SK-N-SH treated with all-trans-retinoic acid at 6 μM for 48 hours (cell line): ENCODE data around the gene OTX2.

Experiments
- ATAC-seq: fragments of 200-7000 bp; cut with Tn5 transposase; 3 replicates; pipeline ENCODE4 v1.9.1; 2020; ENCODE audit warnings: mild to moderate bottlenecking, moderate library complexity
- ARNTL ChIP-seq: fragments of 450-650 bp; formaldehyde crosslinking; IDR thresholded peaks from 2 replicates; pipeline ENCODE4 v1.5.0; 2020; ENCODE audit warnings: low read depth, mild to moderate bottlenecking, moderate library complexity, borderline replicate concordance
- BACH2 ChIP-seq: fragments of 250-450 bp; sonication (Bioruptor Pico); IDR thresholded peaks from 2 replicates; pipeline ENCODE4 v1.9.0; 2021; ENCODE audit warnings: mild to moderate bottlenecking, borderline replicate concordance
- CSDC2 ChIP-seq: fragments of 250-450 bp; sonication (Bioruptor Pico); IDR thresholded peaks from 2 replicates; pipeline ENCODE4 v1.5.0; 2020; ENCODE audit warnings: mild to moderate bottlenecking, moderate library complexity
- ESRRG ChIP-seq: fragments of 250-450 bp; sonication (Bioruptor Pico); IDR thresholded peaks from 2 replicates; pipeline ENCODE4 v1.6.1; 2021; ENCODE audit warnings: mild to moderate bottlenecking
- ISL1 ChIP-seq: fragments of 250-450 bp; sonication (Bioruptor Pico); IDR thresholded peaks from 2 replicates; pipeline ENCODE4 v2.1.2; 2022; ENCODE audit warnings: mild to moderate bottlenecking, moderate library complexity
- SNAI2 ChIP-seq: fragments of 250-450 bp; sonication (Bioruptor Pico); IDR thresholded peaks from 2 replicates; pipeline ENCODE4 v1.5.0; 2020; ENCODE audit warnings: mild to moderate bottlenecking, moderate library complexity
- TCF4 ChIP-seq: fragments of 250-450 bp; sonication (Bioruptor Pico); IDR thresholded peaks from 2 replicates; pipeline ENCODE4 v1.8.0; 2021; ENCODE audit warnings: mild to moderate bottlenecking, moderate library complexity, borderline replicate concordance
- TOX ChIP-seq: fragments of 250-450 bp; sonication (Bioruptor Pico); IDR thresholded peaks from 2 replicates; pipeline ENCODE4 v1.8.0; 2021; ENCODE audit warnings: mild to moderate bottlenecking, moderate library complexity, borderline replicate concordance
- ZC3H10 ChIP-seq: fragments of 250-450 bp; sonication (Bioruptor Pico); IDR thresholded peaks from 2 replicates; pipeline ENCODE4 v1.5.1; 2021; ENCODE audit warnings: mild to moderate bottlenecking, moderate library complexity
- ZFP3 ChIP-seq: fragments of 250-450 bp; sonication (Bioruptor Pico); IDR thresholded peaks from 2 replicates; pipeline ENCODE4 v1.5.0; 2020; ENCODE audit warnings: mild to moderate bottlenecking, moderate library complexity
- ZFP30 ChIP-seq: fragments of 450-650 bp; formaldehyde crosslinking; IDR thresholded peaks from 2 replicates; pipeline ENCODE4 v1.5.0; 2022; ENCODE audit warnings: mild to moderate bottlenecking, moderate library complexity
- ZNF565 ChIP-seq: fragments of 450-650 bp; formaldehyde crosslinking; conservative IDR thresholded peaks from 2 replicates; pipeline ENCODE4 v1.5.0; 2020; ENCODE audit warnings: low read depth, mild to moderate bottlenecking, moderate library complexity
- ZNF70 ChIP-seq: fragments of 450-650 bp; formaldehyde crosslinking; IDR thresholded peaks from 2 replicates; pipeline ENCODE4 v1.5.0; 2020; ENCODE audit warnings: mild to moderate bottlenecking, moderate library complexity
- ZNF8 ChIP-seq: fragments of 450-650 bp; formaldehyde crosslinking; IDR thresholded peaks from 2 replicates; pipeline ENCODE4 v1.5.0; 2020; ENCODE audit warnings: mild to moderate bottlenecking, moderate library complexity
- TF ChIP-seq, protein P1 (sequence below): fragments of 250-450 bp; sonication (Bioruptor Pico); IDR thresholded peaks from 2 replicates; pipeline ENCODE4 v1.5.0; 2020; ENCODE audit warnings: mild to moderate bottlenecking, moderate library complexity
- TF ChIP-seq, protein P2 (sequence below): fragments of 250-450 bp; sonication (Bioruptor Pico); IDR thresholded peaks from 2 replicates; pipeline ENCODE4 v1.5.1; 2021; ENCODE audit warnings: mild to moderate bottlenecking, moderate library complexity
- TF ChIP-seq, protein P3 (sequence below): fragments of 250-450 bp; sonication (Bioruptor Pico); IDR thresholded peaks from 2 replicates; pipeline ENCODE4 v1.8.0; 2020; ENCODE audit warnings: mild to moderate bottlenecking, moderate library complexity, borderline replicate concordance
- TF ChIP-seq, protein P4 (sequence below): fragments of 250-450 bp; sonication (Bioruptor Pico); IDR thresholded peaks from 2 replicates; pipeline ENCODE4 v1.5.1; 2020; ENCODE audit warnings: low read depth, mild to moderate bottlenecking, moderate library complexity

OTX2 gene

DNA sequence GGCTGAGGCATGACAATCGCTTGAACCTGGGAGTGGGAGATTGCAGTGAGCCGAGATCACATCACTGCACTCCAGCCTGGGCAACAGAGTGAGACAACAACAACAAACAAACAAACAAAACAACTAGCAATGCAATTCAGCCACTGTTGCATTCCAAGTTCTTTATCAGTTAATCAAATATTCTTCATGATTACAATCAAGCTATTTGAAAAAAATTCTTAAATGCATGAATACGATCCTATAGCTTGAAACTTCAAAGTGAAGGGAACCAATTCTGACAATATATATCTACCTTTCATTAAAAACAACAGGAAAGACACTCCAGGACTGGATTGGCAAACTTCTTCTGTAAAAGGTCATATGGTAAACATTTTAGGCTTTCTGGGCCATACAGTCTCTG, 31.3 kb upstream of the OTX2 start (continued):
- TF ChIP-seq, protein P1, sequence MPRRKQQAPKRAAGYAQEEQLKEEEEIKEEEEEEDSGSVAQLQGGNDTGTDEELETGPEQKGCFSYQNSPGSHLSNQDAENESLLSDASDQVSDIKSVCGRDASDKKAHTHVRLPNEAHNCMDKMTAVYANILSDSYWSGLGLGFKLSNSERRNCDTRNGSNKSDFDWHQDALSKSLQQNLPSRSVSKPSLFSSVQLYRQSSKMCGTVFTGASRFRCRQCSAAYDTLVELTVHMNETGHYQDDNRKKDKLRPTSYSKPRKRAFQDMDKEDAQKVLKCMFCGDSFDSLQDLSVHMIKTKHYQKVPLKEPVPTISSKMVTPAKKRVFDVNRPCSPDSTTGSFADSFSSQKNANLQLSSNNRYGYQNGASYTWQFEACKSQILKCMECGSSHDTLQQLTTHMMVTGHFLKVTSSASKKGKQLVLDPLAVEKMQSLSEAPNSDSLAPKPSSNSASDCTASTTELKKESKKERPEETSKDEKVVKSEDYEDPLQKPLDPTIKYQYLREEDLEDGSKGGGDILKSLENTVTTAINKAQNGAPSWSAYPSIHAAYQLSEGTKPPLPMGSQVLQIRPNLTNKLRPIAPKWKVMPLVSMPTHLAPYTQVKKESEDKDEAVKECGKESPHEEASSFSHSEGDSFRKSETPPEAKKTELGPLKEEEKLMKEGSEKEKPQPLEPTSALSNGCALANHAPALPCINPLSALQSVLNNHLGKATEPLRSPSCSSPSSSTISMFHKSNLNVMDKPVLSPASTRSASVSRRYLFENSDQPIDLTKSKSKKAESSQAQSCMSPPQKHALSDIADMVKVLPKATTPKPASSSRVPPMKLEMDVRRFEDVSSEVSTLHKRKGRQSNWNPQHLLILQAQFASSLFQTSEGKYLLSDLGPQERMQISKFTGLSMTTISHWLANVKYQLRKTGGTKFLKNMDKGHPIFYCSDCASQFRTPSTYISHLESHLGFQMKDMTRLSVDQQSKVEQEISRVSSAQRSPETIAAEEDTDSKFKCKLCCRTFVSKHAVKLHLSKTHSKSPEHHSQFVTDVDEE (CRISPR knock-in tag): no peak
- no peak for TF ChIP-seq BACH2 (CRISPR knock-in tag)

DNA sequence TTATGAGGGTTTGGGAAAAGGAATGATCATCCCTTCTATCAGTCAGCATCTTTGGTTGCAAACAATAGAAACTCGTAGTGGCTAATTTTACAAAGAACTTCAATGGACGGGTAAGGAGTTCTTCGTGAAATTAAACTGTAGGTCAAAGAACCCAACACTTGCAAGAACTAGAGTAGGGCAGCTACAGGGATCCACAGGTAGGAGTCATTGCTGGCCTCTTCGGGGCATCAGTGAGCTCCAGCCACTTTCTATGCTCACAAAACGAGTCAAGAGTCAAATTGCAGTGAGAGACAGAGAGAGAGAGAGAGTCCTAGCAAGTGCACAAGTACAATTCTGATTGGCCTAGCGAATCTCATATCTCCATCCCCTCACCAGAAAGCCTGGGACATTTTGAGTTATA, 29.9 kb upstream of the OTX2 start:
- no peak for ATAC-seq
- no peak for TF ChIP-seq TCF4 (CRISPR knock-in tag)
- TF ChIP-seq ZNF70: no peak
- TF ChIP-seq SNAI2 (CRISPR knock-in tag): no peak
- TF ChIP-seq, protein P2, sequence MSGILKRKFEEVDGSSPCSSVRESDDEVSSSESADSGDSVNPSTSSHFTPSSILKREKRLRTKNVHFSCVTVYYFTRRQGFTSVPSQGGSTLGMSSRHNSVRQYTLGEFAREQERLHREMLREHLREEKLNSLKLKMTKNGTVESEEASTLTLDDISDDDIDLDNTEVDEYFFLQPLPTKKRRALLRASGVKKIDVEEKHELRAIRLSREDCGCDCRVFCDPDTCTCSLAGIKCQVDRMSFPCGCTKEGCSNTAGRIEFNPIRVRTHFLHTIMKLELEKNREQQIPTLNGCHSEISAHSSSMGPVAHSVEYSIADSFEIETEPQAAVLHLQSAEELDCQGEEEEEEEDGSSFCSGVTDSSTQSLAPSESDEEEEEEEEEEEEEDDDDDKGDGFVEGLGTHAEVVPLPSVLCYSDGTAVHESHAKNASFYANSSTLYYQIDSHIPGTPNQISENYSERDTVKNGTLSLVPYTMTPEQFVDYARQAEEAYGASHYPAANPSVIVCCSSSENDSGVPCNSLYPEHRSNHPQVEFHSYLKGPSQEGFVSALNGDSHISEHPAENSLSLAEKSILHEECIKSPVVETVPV: no peak
- no peak for TF ChIP-seq ZFP30 (CRISPR knock-in tag)
- TF ChIP-seq ZC3H10: no peak
- TF ChIP-seq ZFP3 (CRISPR knock-in tag): no peak
- no peak for TF ChIP-seq ZNF565 (CRISPR knock-in tag)
- no peak for TF ChIP-seq CSDC2 (CRISPR knock-in tag)
- no peak for TF ChIP-seq ARNTL (CRISPR knock-in tag)
- TF ChIP-seq ESRRG (CRISPR knock-in tag): no peak
- TF ChIP-seq ZNF8 (CRISPR knock-in tag): no peak
- TF ChIP-seq, protein P1 (CRISPR knock-in tag): no peak
- TF ChIP-seq, protein P3, sequence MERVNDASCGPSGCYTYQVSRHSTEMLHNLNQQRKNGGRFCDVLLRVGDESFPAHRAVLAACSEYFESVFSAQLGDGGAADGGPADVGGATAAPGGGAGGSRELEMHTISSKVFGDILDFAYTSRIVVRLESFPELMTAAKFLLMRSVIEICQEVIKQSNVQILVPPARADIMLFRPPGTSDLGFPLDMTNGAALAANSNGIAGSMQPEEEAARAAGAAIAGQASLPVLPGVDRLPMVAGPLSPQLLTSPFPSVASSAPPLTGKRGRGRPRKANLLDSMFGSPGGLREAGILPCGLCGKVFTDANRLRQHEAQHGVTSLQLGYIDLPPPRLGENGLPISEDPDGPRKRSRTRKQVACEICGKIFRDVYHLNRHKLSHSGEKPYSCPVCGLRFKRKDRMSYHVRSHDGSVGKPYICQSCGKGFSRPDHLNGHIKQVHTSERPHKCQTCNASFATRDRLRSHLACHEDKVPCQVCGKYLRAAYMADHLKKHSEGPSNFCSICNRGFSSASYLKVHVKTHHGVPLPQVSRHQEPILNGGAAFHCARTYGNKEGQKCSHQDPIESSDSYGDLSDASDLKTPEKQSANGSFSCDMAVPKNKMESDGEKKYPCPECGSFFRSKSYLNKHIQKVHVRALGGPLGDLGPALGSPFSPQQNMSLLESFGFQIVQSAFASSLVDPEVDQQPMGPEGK (CRISPR knock-in tag): no peak
- no peak for TF ChIP-seq TOX

DNA sequence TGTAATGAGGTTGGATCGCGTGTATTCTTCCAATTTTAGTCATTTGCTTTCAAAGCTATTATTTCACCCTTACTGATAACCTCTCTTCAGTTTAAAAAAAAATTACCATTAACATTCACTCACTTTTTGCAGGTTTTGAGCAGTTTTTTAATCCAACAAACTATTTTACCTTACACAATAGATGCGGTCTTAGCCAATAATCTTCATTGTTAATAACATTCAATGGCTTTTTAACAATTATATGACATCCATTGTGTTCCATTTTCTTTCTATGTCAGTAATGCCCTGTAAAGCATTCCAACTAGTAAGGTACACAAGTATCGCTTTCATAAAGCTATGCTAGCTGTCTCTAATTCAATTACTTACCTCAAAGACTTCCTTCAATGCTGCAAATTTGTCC, 18.9 kb upstream of the OTX2 start:
- ATAC-seq: no peak
- no peak for TF ChIP-seq ZC3H10
- TF ChIP-seq, protein P3 (CRISPR knock-in tag): no peak
- TF ChIP-seq ZFP30 (CRISPR knock-in tag): no peak
- TF ChIP-seq, protein P2: no peak
- no peak for TF ChIP-seq ISL1 (CRISPR knock-in tag)
- TF ChIP-seq, protein P4, sequence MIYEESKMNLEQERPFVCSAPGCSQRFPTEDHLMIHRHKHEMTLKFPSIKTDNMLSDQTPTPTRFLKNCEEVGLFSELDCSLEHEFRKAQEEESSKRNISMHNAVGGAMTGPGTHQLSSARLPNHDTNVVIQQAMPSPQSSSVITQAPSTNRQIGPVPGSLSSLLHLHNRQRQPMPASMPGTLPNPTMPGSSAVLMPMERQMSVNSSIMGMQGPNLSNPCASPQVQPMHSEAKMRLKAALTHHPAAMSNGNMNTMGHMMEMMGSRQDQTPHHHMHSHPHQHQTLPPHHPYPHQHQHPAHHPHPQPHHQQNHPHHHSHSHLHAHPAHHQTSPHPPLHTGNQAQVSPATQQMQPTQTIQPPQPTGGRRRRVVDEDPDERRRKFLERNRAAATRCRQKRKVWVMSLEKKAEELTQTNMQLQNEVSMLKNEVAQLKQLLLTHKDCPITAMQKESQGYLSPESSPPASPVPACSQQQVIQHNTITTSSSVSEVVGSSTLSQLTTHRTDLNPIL: no peak
- no peak for TF ChIP-seq ZNF8 (CRISPR knock-in tag)
